ENCODE data around the gene CGREF1. TPM values are rescaled to one million over a fixed set of nuclear protein-coding genes. Genes with fewer than 3 reads are reported as not detected.
A peak's percentile ranks its signal among the peaks of the same experiment; 100 is the strongest.

The CGREF1 gene
- total RNA-seq, 1 experiment from 2014 or later, result 18.7 TPM

GRCh38 chr2:27162151-27163121 is 43.5 kb upstream of the CGREF1 start:
- Histone ChIP-seq H3K9me3 (ENCODE audit: low read length) (no peaks in the 10 kb centered on the region), H3K4me1 (ENCODE audit: insufficient read depth, low read length) (no peaks in the 10 kb centered on the region), H3K36me3 (ENCODE audit: low read depth, low read length) (no peaks in the 10 kb centered on the region), H4K20me1 (ENCODE audit: low read length) (no peaks in the 10 kb centered on the region), H3K27me3 (ENCODE audit: low read length) (no peaks in the 10 kb centered on the region), H3K79me2 (ENCODE audit: low read length) (no peaks in the 10 kb centered on the region), H3K4me3 (ENCODE audit: low read length) (no peak overlapping the region), H3K27ac (ENCODE audit: low read length) (no peak overlapping the region), H3K4me2 (ENCODE audit: low read length) (no peak overlapping the region), H3F3A (ENCODE audit: low read length, unreplicated experiment) (no peaks in the 10 kb centered on the region), H2AFZ (ENCODE audit: low read length) (peak overlapping the region; percentile 39; the same call in 1 of the 2 replicates), H3K9me2 (replicated peaks; ENCODE audit: low read length) (no peaks in the 10 kb centered on the region), H3K9ac (ENCODE audit: low read length) (no peak overlapping the region)
- DNase-seq (no peak), ATAC-seq (no peak)
- ChIA-PET CTCF (no interaction called here), POLR2A (ENCODE audit: unreplicated experiment) (no interaction called here)
- no TSS peak for BruUV-seq (replicated peaks)
- intact Hi-C loops (cut with micrococcal nuclease), result no loop called here
- TF ChIP-seq CTCF (conservative IDR thresholded peaks at IDR 0.05; ENCODE audit: low read depth, low read length) (no peak), EZH2phosphoT487 (IDR thresholded peaks at IDR 0.05; ENCODE audit: borderline replicate concordance, low read length) (no peak), EZH2 (IDR thresholded peaks at IDR 0.05; ENCODE audit: low read length, unreplicated experiment) (no peak)

GRCh38 chr2:27160191-27160590 is 41.3 kb upstream of the CGREF1 start:
- Histone ChIP-seq H2AFZ (ENCODE audit: low read length) (no peak overlapping the region), H3K4me2 (ENCODE audit: low read length) (no peak overlapping the region), H3K79me2 (ENCODE audit: low read length) (no peaks in the 10 kb centered on the region), H3F3A (ENCODE audit: low read length, unreplicated experiment) (no peaks in the 10 kb centered on the region), H3K4me3 (ENCODE audit: low read length) (no peak overlapping the region), H3K9me2 (replicated peaks; ENCODE audit: low read length) (no peaks in the 10 kb centered on the region), H3K36me3 (ENCODE audit: low read depth, low read length) (no peaks in the 10 kb centered on the region), H4K20me1 (ENCODE audit: low read length) (no peaks in the 10 kb centered on the region), H3K4me1 (ENCODE audit: insufficient read depth, low read length) (no peaks in the 10 kb centered on the region), H3K9me3 (ENCODE audit: low read length) (no peaks in the 10 kb centered on the region), H3K9ac (ENCODE audit: low read length) (no peak overlapping the region), H3K27me3 (ENCODE audit: low read length) (no peaks in the 10 kb centered on the region), H3K27ac (ENCODE audit: low read length) (no peak overlapping the region)
- TF ChIP-seq EZH2phosphoT487 (IDR thresholded peaks at IDR 0.05; ENCODE audit: borderline replicate concordance, low read length) (no peak), EZH2 (IDR thresholded peaks at IDR 0.05; ENCODE audit: low read length, unreplicated experiment) (no peak), CTCF (conservative IDR thresholded peaks at IDR 0.05; ENCODE audit: low read depth, low read length) (no peak)
- intact Hi-C loops (cut with micrococcal nuclease), result no loop called here
- ATAC-seq, result no peak
- BruUV-seq (replicated peaks), result no TSS peak
- ChIA-PET POLR2A (ENCODE audit: unreplicated experiment) (no interaction called here), CTCF (no interaction called here)
- DNase-seq, result no peak

GRCh38 chr2:27159271-27159670 is 40.3 kb upstream of the CGREF1 start:
- Histone ChIP-seq H3K9ac (ENCODE audit: low read length) (no peak overlapping the region), H3K79me2 (ENCODE audit: low read length) (no peaks in the 10 kb centered on the region), H4K20me1 (ENCODE audit: low read length) (no peaks in the 10 kb centered on the region), H3K4me1 (ENCODE audit: insufficient read depth, low read length) (no peaks in the 10 kb centered on the region), H3K27me3 (ENCODE audit: low read length) (no peaks in the 10 kb centered on the region), H3F3A (ENCODE audit: low read length, unreplicated experiment) (no peaks in the 10 kb centered on the region), H3K27ac (ENCODE audit: low read length) (no peak overlapping the region), H3K9me2 (replicated peaks; ENCODE audit: low read length) (no peaks in the 10 kb centered on the region), H3K36me3 (ENCODE audit: low read depth, low read length) (no peaks in the 10 kb centered on the region), H2AFZ (ENCODE audit: low read length) (no peak overlapping the region), H3K4me2 (ENCODE audit: low read length) (no peak overlapping the region), H3K4me3 (ENCODE audit: low read length) (no peak overlapping the region), H3K9me3 (ENCODE audit: low read length) (no peaks in the 10 kb centered on the region)
- BruUV-seq (replicated peaks), result no TSS peak
- CTCF ChIA-PET, result no interaction called here
- DNase-seq, result no peak
- intact Hi-C loops (cut with micrococcal nuclease), result no loop called here
- TF ChIP-seq EZH2phosphoT487 (IDR thresholded peaks at IDR 0.05; ENCODE audit: borderline replicate concordance, low read length) (no peak), CTCF (conservative IDR thresholded peaks at IDR 0.05; ENCODE audit: low read depth, low read length) (no peak), EZH2 (IDR thresholded peaks at IDR 0.05; ENCODE audit: low read length, unreplicated experiment) (no peak)
- ATAC-seq, result no peak
- POLR2A ChIA-PET (ENCODE audit: unreplicated experiment), result no interaction called here

All from PC-3 (cell line).